ENCODE measurements around the gene ADGRV1. TPM values are rescaled to one million over a fixed set of nuclear protein-coding genes. Genes with fewer than 3 reads are reported as not detected.

ADGRV1 gene
- total and polyA plus RNA-seq, 12 donors = 129 to 2,577 (median 695) TPM

- peaks cover 18 to 49% of the 10 kb centered on the region in 2 donors for H3K4me1 ChIP-seq (replicated peaks in 1 of 2)
- no peaks in the 10 kb centered on the region for H3K27me3 ChIP-seq
- DNase-seq = no peak
- TF ChIP-seq CTCF (IDR thresholded peaks at IDR 0.05) (no peak), POLR2A (IDR thresholded peaks at IDR 0.05) (no peak)
- peak overlapping the region in 4 of 5 donors; percentile 2 to 70 (median 38) for H3K27ac ChIP-seq
- intact Hi-C loops (cut with DNase I) = loop anchor here in 1 of 2 donors (10.0 kb wide), 1 partner anchor 155 kb away; no protein-coding TSS in a partner anchor
- H3K4me3 ChIP-seq = no peak overlapping the region
- H3K36me3 ChIP-seq (replicated peaks in 1 of 2) = no peaks in the 10 kb centered on the region
- WGBS, 4 donors = 74 to 94% (median 87%) methylated on average over 1 of the region's 1 CpG
- H3K9me3 ChIP-seq (replicated peaks in 1 of 3) = no peaks in the 10 kb centered on the region
These were observed 531.2 kb downstream of the ADGRV1 start for GRCh38 chr5:91089758-91090157.

GRCh38 chr5:91090995-91091394 is 532.4 kb downstream of the ADGRV1 start:
- TF ChIP-seq POLR2A (IDR thresholded peaks at IDR 0.05) = no peak
- no peak for TF ChIP-seq CTCF (IDR thresholded peaks at IDR 0.05)
- no peak for DNase-seq
- Histone ChIP-seq H3K27ac (peak overlapping the region in 4 of 5 donors; percentile 27 to 70 (median 58)), H3K27me3 (no peaks in the 10 kb centered on the region), H3K36me3 (replicated peaks in 1 of 2) (no peaks in the 10 kb centered on the region), H3K4me1 (replicated peaks in 1 of 2) (peaks cover 18 to 61% of the 10 kb centered on the region in 2 donors), H3K9me3 (replicated peaks in 1 of 3) (no peaks in the 10 kb centered on the region), H3K4me3 (no peak overlapping the region)
- WGBS, 4 donors = 30 to 52% (median 36%) methylated on average over 1 of the region's 1 CpG
- intact Hi-C loops (cut with DNase I) = loop anchor here in 1 of 2 donors (10.0 kb wide), 1 partner anchor 156 kb away; no protein-coding TSS in a partner anchor

GRCh38 chr5:91091471-91092234 is 533.1 kb downstream of the ADGRV1 start:
- intact Hi-C loops (cut with DNase I) = loop anchor here in 1 of 2 donors (10.0 kb wide), 1 partner anchor 157 kb away; no protein-coding TSS in a partner anchor
- no peak for DNase-seq
- Histone ChIP-seq H3K27me3 (no peaks in the 10 kb centered on the region), H3K27ac (peak overlapping the region in 3 of 5 donors; percentile 27 to 70 (median 68)), H3K4me1 (replicated peaks in 1 of 2) (peaks cover 18 to 67% of the 10 kb centered on the region in 2 donors), H3K36me3 (replicated peaks in 1 of 2) (no peaks in the 10 kb centered on the region), H3K9me3 (replicated peaks in 1 of 3) (no peaks in the 10 kb centered on the region), H3K4me3 (no peak overlapping the region)
- no peak for TF ChIP-seq CTCF (IDR thresholded peaks at IDR 0.05)
- TF ChIP-seq POLR2A (IDR thresholded peaks at IDR 0.05) = no peak
- WGBS, 4 donors = 87 to 95% (median 92%) methylated on average over 4 of the region's 4 CpGs

GRCh38 chr5:91092859-91093783 is 534.5 kb downstream of the ADGRV1 start:
- no peaks in the 10 kb centered on the region for H3K27me3 ChIP-seq
- H3K9me3 ChIP-seq (replicated peaks in 1 of 3) = no peaks in the 10 kb centered on the region
- no peak for DNase-seq
- intact Hi-C loops (cut with DNase I) = loop anchor here in 1 of 2 donors (10.0 kb wide), 1 partner anchor 158 kb away; no protein-coding TSS in a partner anchor
- WGBS, 4 donors = 78 to 83% (median 82%) methylated on average over 8 of the region's 8 CpGs
- H3K4me1 ChIP-seq (replicated peaks in 1 of 2) = peaks cover 18 to 60% of the 10 kb centered on the region in 2 donors
- H3K36me3 ChIP-seq (replicated peaks in 1 of 2) = no peaks in the 10 kb centered on the region
- no peak for TF ChIP-seq POLR2A (IDR thresholded peaks at IDR 0.05)
- TF ChIP-seq CTCF (IDR thresholded peaks at IDR 0.05) = no peak
- H3K27ac ChIP-seq = no peak overlapping the region
- no peak overlapping the region for H3K4me3 ChIP-seq
